ENCODE data around the gene ARHGAP26.

ARHGAP26 gene

GRCh38 chr5:142749321-142749720 is 20.9 kb upstream of the ARHGAP26 start:
- no peak for DNase-seq

- no peak for DNase-seq
These were observed 17.0 kb upstream of the ARHGAP26 start for GRCh38 chr5:142753116-142753631.

GRCh38 chr5:142754031-142754430 is 16.1 kb upstream of the ARHGAP26 start:
- DNase-seq = no peak

GRCh38 chr5:142756576-142756975 is 13.6 kb upstream of the ARHGAP26 start:
- DNase-seq = no peak

- no peak for DNase-seq
These were observed 12.6 kb upstream of the ARHGAP26 start for GRCh38 chr5:142757564-142757963.

GRCh38 chr5:142758062-142758795 is 11.9 kb upstream of the ARHGAP26 start:
- DNase-seq = no peak

GRCh38 chr5:142758796-142759145 is 11.4 kb upstream of the ARHGAP26 start:
- DNase-seq = no peak

- no peak for DNase-seq
These were observed 6.5 kb upstream of the ARHGAP26 start for GRCh38 chr5:142763701-142764100.

- no peak for DNase-seq
These were observed 3.0 kb upstream of the ARHGAP26 start for GRCh38 chr5:142767178-142767577.

GRCh38 chr5:142767911-142768310 is 2.3 kb upstream of the ARHGAP26 start:
- no peak for DNase-seq

GRCh38 chr5:142769251-142769792 is 855 bp upstream of the ARHGAP26 start:
- DNase-seq = no peak

GRCh38 chr5:142770650-142771609 is 753 bp downstream of the ARHGAP26 start:
- DNase-seq = peak; percentile 61

GRCh38 chr5:142771666-142772065 is 1.5 kb downstream of the ARHGAP26 start:
- DNase-seq = no peak

GRCh38 chr5:142772446-142773293 is 2.5 kb downstream of the ARHGAP26 start:
- DNase-seq = peak; percentile 21

GRCh38 chr5:142777099-142777498 is 6.9 kb downstream of the ARHGAP26 start:
- DNase-seq = no peak

- peak; percentile 26 for DNase-seq
These were observed 7.7 kb downstream of the ARHGAP26 start for GRCh38 chr5:142777850-142778249.

GRCh38 chr5:142779163-142779840 is 9.1 kb downstream of the ARHGAP26 start:
- DNase-seq = no peak

GRCh38 chr5:142780871-142781270 is 10.7 kb downstream of the ARHGAP26 start:
- DNase-seq = no peak

- DNase-seq = no peak
These were observed 12.9 kb downstream of the ARHGAP26 start for GRCh38 chr5:142782976-142783530.

- DNase-seq = peak; percentile 70
These were observed 13.6 kb downstream of the ARHGAP26 start for GRCh38 chr5:142783601-142784341.

Data from NK-92 treated with Interleukin-12 subunit alpha and Interleukin-12 subunit beta, amount 100 ng/mL, for 24 hours (cell line).